OCI-LY1 (cell line): ENCODE results near the gene CACNG4.

Experiments
- CTCF ChIP-seq: fragments of 200-600 bp; sonication (generic), shearing (Covaris generic); IDR thresholded peaks from 2 replicates; pipeline ENCODE4 v1.5.1; 2017; ENCODE audit warnings: mild to moderate bottlenecking, antibody characterized with exemption, low read length, moderate library complexity, mixed read lengths
- EZH2 ChIP-seq: fragments of 200-600 bp; sonication (generic), shearing (Covaris generic); IDR thresholded peaks from 2 replicates; pipeline ENCODE4 v1.8.0; 2017; ENCODE audit warnings: borderline replicate concordance, mixed run types, mild to moderate bottlenecking, antibody characterized with exemption, low read length, moderate library complexity, mixed read lengths

- TF ChIP-seq CTCF, result no peak
- no peak for TF ChIP-seq EZH2
Observed at GRCh38 chr17:66930933-66931332, 33.6 kb upstream of the CACNG4 start.
